ENCODE data around the gene SPSB1.

SPSB1 gene

GRCh38 chr1:9258629-9259028, 34.1 kb upstream of the SPSB1 start:
- no peaks in the 10 kb centered on the region for H3K27me3 ChIP-seq (ENCODE audit: insufficient read depth, poor library complexity, severe bottlenecking)
- H3K4me3 ChIP-seq (ENCODE audit: severe bottlenecking), result no peak overlapping the region
- no peaks in the 10 kb centered on the region for H3K36me3 ChIP-seq (ENCODE audit: low read depth)
- H3K27ac ChIP-seq (ENCODE audit: poor library complexity, severe bottlenecking), result no peak overlapping the region
- DNase-seq (ENCODE audit: low spot score) (no peak), ATAC-seq (ENCODE audit: low read depth) (no peak)
- H3K9me3 ChIP-seq (ENCODE audit: severe bottlenecking), result peaks cover 7% of the 10 kb centered on the region
- no peaks in the 10 kb centered on the region for H3K4me1 ChIP-seq (ENCODE audit: insufficient read depth, poor library complexity, severe bottlenecking)
- TF ChIP-seq CTCF (IDR thresholded peaks at IDR 0.05; ENCODE audit: poor library complexity, severe bottlenecking), result no peak

GRCh38 chr1:9260059-9260766, 32.5 kb upstream of the SPSB1 start:
- TF ChIP-seq CTCF (IDR thresholded peaks at IDR 0.05; ENCODE audit: poor library complexity, severe bottlenecking), result no peak
- no peaks in the 10 kb centered on the region for H3K4me1 ChIP-seq (ENCODE audit: insufficient read depth, poor library complexity, severe bottlenecking)
- no peaks in the 10 kb centered on the region for H3K27me3 ChIP-seq (ENCODE audit: insufficient read depth, poor library complexity, severe bottlenecking)
- no peak overlapping the region for H3K27ac ChIP-seq (ENCODE audit: poor library complexity, severe bottlenecking)
- peaks cover 7% of the 10 kb centered on the region for H3K9me3 ChIP-seq (ENCODE audit: severe bottlenecking)
- ATAC-seq (ENCODE audit: low read depth) (no peak), DNase-seq (ENCODE audit: low spot score) (no peak)
- H3K4me3 ChIP-seq (ENCODE audit: severe bottlenecking), result no peak overlapping the region
- H3K36me3 ChIP-seq (ENCODE audit: low read depth), result no peaks in the 10 kb centered on the region

GRCh38 chr1:9261496-9261895, 31.2 kb upstream of the SPSB1 start:
- Histone ChIP-seq H3K4me1 (ENCODE audit: insufficient read depth, poor library complexity, severe bottlenecking) (no peaks in the 10 kb centered on the region), H3K36me3 (ENCODE audit: low read depth) (no peaks in the 10 kb centered on the region), H3K27ac (ENCODE audit: poor library complexity, severe bottlenecking) (no peak overlapping the region), H3K9me3 (ENCODE audit: severe bottlenecking) (peaks cover 7% of the 10 kb centered on the region), H3K27me3 (ENCODE audit: insufficient read depth, poor library complexity, severe bottlenecking) (no peaks in the 10 kb centered on the region), H3K4me3 (ENCODE audit: severe bottlenecking) (no peak overlapping the region)
- DNase-seq (ENCODE audit: low spot score) (no peak), ATAC-seq (ENCODE audit: low read depth) (no peak)
- TF ChIP-seq CTCF (IDR thresholded peaks at IDR 0.05; ENCODE audit: poor library complexity, severe bottlenecking), result no peak

GRCh38 chr1:9262096-9262986, 30.4 kb upstream of the SPSB1 start:
- Histone ChIP-seq H3K36me3 (ENCODE audit: low read depth) (no peaks in the 10 kb centered on the region), H3K9me3 (ENCODE audit: severe bottlenecking) (peaks cover 7% of the 10 kb centered on the region), H3K4me3 (ENCODE audit: severe bottlenecking) (no peak overlapping the region), H3K27me3 (ENCODE audit: insufficient read depth, poor library complexity, severe bottlenecking) (no peaks in the 10 kb centered on the region), H3K27ac (ENCODE audit: poor library complexity, severe bottlenecking) (no peak overlapping the region), H3K4me1 (ENCODE audit: insufficient read depth, poor library complexity, severe bottlenecking) (no peaks in the 10 kb centered on the region)
- DNase-seq (ENCODE audit: low spot score) (no peak), ATAC-seq (ENCODE audit: low read depth) (no peak)
- TF ChIP-seq CTCF (IDR thresholded peaks at IDR 0.05; ENCODE audit: poor library complexity, severe bottlenecking), result no peak
